K562 (cell line): ENCODE measurements around the gene TCF25. TPM values are rescaled to one million over a fixed set of nuclear protein-coding genes. Genes with fewer than 3 reads are reported as not detected.
A peak's percentile ranks its signal among the peaks of the same experiment; 100 is the strongest.

ENCODE experiments used
- HCFC1 ChIP-seq: IDR thresholded peaks from 2 replicates; pipeline ENCODE4 v1.6.1; 2012; ENCODE audit warnings: low read depth, low read length, improper control_type of control experiment
- HINFP ChIP-seq: fragments of 450-650 bp; conservative IDR thresholded peaks from 2 replicates; pipeline ENCODE4 v1.6.1; 2016; ENCODE audit warnings: missing genetic modification characterization, low read depth, mild to moderate bottlenecking, control low read depth, missing compliant biosample characterization
- REST ChIP-seq, 2 experiments: fragments of 450-650 bp; formaldehyde crosslinking in 1 of 2; IDR thresholded peaks; 2 replicates each; pipeline versions ENCODE4 v1.4.0 to v1.6.1; 2014 to 2020; ENCODE audit warnings: mild to moderate bottlenecking in 2 of 2, borderline replicate concordance in 1 of 2, low read depth in 1 of 2
- ZNF41 ChIP-seq: fragments of 250-450 bp; sonication (Bioruptor Pico); conservative IDR thresholded peaks from 2 replicates; pipeline ENCODE4 v1.4.0; 2020; ENCODE audit warnings: mild to moderate bottlenecking
- polyA plus RNA-seq, 8 experiments: library from polyadenylated mRNA; depleted of rRNA in 4 of 8; stranded (reverse) in 5 of 8; unstranded in 3 of 8; fragments of >200 nt; fragmentation: Nextera tagmentation in 2 of 8; fragmentation: Illumina TruSeq in 1 of 8; extraction: Ambion mirVana in 2 of 8; extraction: Trizol in 1 of 8; gene quantifications; 2 replicates each; pipeline versions ENCODE4 v1.2.1 to v1.2.3, GENCODE V29; 2011 to 2014; ENCODE audit warnings: inconsistent platforms in 1 of 8, missing spikeins in 1 of 8
- total RNA-seq, 7 experiments: library from RNA; depleted of rRNA in 6 of 7; stranded (reverse); fragments of >200 nt in 6 of 7; fragmentation: Illumina TruSeq in 2 of 7; extraction: Trizol in 2 of 7; gene quantifications; 2 replicates each; pipeline versions ENCODE4 v1.2.1 to v1.2.3, GENCODE V29; 2011 to 2021; ENCODE audit warnings: low replicate concordance in 1 of 7

TCF25 gene
- total and polyA plus RNA-seq, 9 of the 15 experiments (the other 6 are each of a cell fraction or from before 2014, with no cell fraction given), result 9.0 to 154 (median 83.8) TPM

DNA sequence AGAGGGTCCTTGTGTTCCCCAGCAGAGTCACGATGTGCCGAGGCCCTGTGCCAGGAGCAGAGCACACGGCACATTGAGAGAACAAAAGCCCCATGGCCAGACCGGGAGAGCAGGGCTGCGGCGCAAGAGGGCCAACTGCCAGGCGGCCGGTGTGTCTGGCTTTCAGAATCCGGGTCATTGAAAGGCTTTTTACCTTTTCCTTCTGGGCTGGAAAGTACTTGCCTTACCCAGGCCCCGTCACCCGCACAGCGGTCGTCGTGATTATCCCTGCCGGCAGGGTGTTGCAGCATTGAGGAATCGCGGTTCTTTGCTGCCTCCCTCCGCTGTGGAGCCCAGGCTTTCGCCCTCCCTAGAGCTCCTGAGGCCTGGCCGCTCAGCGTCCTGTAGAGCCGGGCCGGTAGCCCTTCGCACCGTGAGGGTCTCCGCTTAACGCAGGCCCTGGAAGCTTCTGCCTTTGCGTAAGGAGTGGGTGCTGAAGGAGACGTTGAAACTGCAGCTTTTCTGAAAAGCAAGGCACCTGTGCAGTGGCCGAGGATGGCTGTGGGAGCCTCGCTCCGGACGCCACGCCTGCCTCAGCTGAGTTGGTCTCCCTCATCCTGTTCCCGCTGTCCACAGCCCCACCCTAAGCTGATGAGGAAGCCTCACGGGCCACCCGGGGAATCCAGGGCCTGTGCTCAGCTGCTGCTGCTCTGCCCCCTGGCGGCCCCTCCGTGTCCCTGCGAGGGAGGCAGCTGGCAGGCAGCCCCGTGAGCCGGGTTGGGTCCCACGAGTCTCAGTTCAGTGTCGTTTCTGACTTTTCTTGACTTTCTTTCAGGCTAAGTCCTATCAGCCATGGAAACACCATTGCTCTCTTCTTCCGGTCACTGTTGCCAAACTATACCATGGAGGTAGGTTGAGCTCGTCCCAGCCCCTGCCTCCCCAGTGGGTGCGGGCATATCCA lies 36.7 kb downstream of the TCF25 start (continued):
- TF ChIP-seq REST (IDR thresholded peaks at IDR 0.05; ENCODE audit: borderline replicate concordance) (peak; percentile 43; the same call in 1 of the 2 replicates), REST (CRISPR knock-in tag; IDR thresholded peaks at IDR 0.05; ENCODE audit: low read depth) (no peak), HINFP (no peak), ZNF41 (CRISPR knock-in tag) (no peak), HCFC1 (peak; percentile 31; the same call in 1 of the 2 replicates)
